ENCODE results near the gene RANBP17.
"Not testable (repeated sequence)": the region's sequence is repeated elsewhere in the genome, so short reads cannot be mapped to it uniquely, and the experiment has no call there.

RANBP17 gene

GRCh38 chr5:170861917-170862766 is at the start of gene RANBP17:
Gene RANBP17 (plus strand): TSS chr5:170862018.
- DNase-seq (ENCODE audit: low spot score), result peak; percentile 81

- DNase-seq (ENCODE audit: low spot score), result no peak
These were observed 48.6 kb upstream of the RANBP17 start for GRCh38 chr5:170813231-170813630.

- DNase-seq (ENCODE audit: low spot score), result no peak
These were observed 44.6 kb upstream of the RANBP17 start for GRCh38 chr5:170817195-170817594.

GRCh38 chr5:170818232-170818631 is 43.6 kb upstream of the RANBP17 start:
- no peak for DNase-seq (ENCODE audit: low spot score)

- no peak for DNase-seq (ENCODE audit: low spot score)
These were observed 42.0 kb upstream of the RANBP17 start for GRCh38 chr5:170819824-170820223.

GRCh38 chr5:170821257-170821800 is 40.5 kb upstream of the RANBP17 start:
- no peak for DNase-seq (ENCODE audit: low spot score)

- DNase-seq (ENCODE audit: low spot score), result no peak
These were observed 35.7 kb upstream of the RANBP17 start for GRCh38 chr5:170826117-170826516.

- no peak for DNase-seq (ENCODE audit: low spot score)
These were observed 29.6 kb upstream of the RANBP17 start for GRCh38 chr5:170832241-170832640.

GRCh38 chr5:170833981-170834380 is 27.8 kb upstream of the RANBP17 start:
- not testable (repeated sequence) for DNase-seq (ENCODE audit: low spot score)

GRCh38 chr5:170836226-170836625 is 25.6 kb upstream of the RANBP17 start:
- no peak for DNase-seq (ENCODE audit: low spot score)

GRCh38 chr5:170843870-170844269 is 17.9 kb upstream of the RANBP17 start:
- no peak for DNase-seq (ENCODE audit: low spot score)

GRCh38 chr5:170844651-170845050 is 17.2 kb upstream of the RANBP17 start:
- no peak for DNase-seq (ENCODE audit: low spot score)

- DNase-seq (ENCODE audit: low spot score), result no peak
These were observed 15.4 kb upstream of the RANBP17 start for GRCh38 chr5:170846416-170846815.

GRCh38 chr5:170846846-170847245 is 15.0 kb upstream of the RANBP17 start:
- DNase-seq (ENCODE audit: low spot score), result no peak

GRCh38 chr5:170848033-170848432 is 13.8 kb upstream of the RANBP17 start:
- no peak for DNase-seq (ENCODE audit: low spot score)

GRCh38 chr5:170849374-170849773 is 12.4 kb upstream of the RANBP17 start:
- DNase-seq (ENCODE audit: low spot score), result no peak

GRCh38 chr5:170854566-170854965 is 7.3 kb upstream of the RANBP17 start:
- no peak for DNase-seq (ENCODE audit: low spot score)

GRCh38 chr5:170857066-170857465 is 4.8 kb upstream of the RANBP17 start:
- no peak for DNase-seq (ENCODE audit: low spot score)

- DNase-seq (ENCODE audit: low spot score), result no peak
These were observed 1.4 kb upstream of the RANBP17 start for GRCh38 chr5:170860415-170860814.

GRCh38 chr5:170860818-170861666 is 776 bp upstream of the RANBP17 start:
- no peak for DNase-seq (ENCODE audit: low spot score)

- no peak for DNase-seq (ENCODE audit: low spot score)
These were observed 226 bp upstream of the RANBP17 start for GRCh38 chr5:170861667-170861916.

- no peak for DNase-seq (ENCODE audit: low spot score)
These were observed 1.8 kb downstream of the RANBP17 start for GRCh38 chr5:170863646-170864045.

- no peak for DNase-seq (ENCODE audit: low spot score)
These were observed 3.8 kb downstream of the RANBP17 start for GRCh38 chr5:170865622-170866021.

Data from left forelimb (tissue), 1 donor.